H54 (cell line): ENCODE measurements around the gene PPP1CA.

Experiments used
- DNase-seq: peaks from one replicate; pipeline ENCODE4 v3.0.0; 2011; ENCODE audit warnings: low spot score, mixed read lengths; ENCODE audit not compliant: insufficient read length
- FAIRE-seq: peaks from 3 replicates; lab custom pipeline; 2011; peaks lifted over from hg19 to GRCh38; lab: Jason Lieb, UNC
- POLR2A ChIP-seq: IDR thresholded peaks from 2 replicates; pipeline ENCODE4 v1.6.1; 2011; ENCODE audit warnings: low read depth, mild to moderate bottlenecking, low read length

PPP1CA gene

GRCh38 chr11:67373648-67374570 lies 27.7 kb downstream of the PPP1CA start:
- FAIRE-seq (peak; percentile 64), DNase-seq (peak; percentile 90)
- peak; percentile 53 for TF ChIP-seq POLR2A

GRCh38 chr11:67372993-67373647 lies 28.5 kb downstream of the PPP1CA start, which contains the start of gene CLCF1:
Gene CLCF1, minus strand, starts transcription at chr11:67373598. Its CDS starts 59 bp downstream, at chr11:67373539.
- FAIRE-seq (no peak), DNase-seq (no peak)
- peak; percentile 30; the same call in 1 of the 2 replicates for TF ChIP-seq POLR2A

GRCh38 chr11:67372321-67372992 lies 29.2 kb downstream of the PPP1CA start:
- no peak for FAIRE-seq
- no peak for DNase-seq

GRCh38 chr11:67371911-67372320 lies 29.7 kb downstream of the PPP1CA start:
- no peak for TF ChIP-seq POLR2A
- no peak for FAIRE-seq
- DNase-seq: no peak

More at GRCh38 chr11:67372321-67372992, 29.2 kb downstream of the PPP1CA start:
- peak; percentile 54 for TF ChIP-seq POLR2A

- TF ChIP-seq POLR2A: no peak
- no peak for FAIRE-seq
- no peak for DNase-seq
Observed at GRCh38 chr11:67371189-67371910, 30.3 kb downstream of the PPP1CA start.

GRCh38 chr11:67370351-67371076 lies 31.1 kb downstream of the PPP1CA start:
- DNase-seq (no peak), FAIRE-seq (no peak)
- no peak for TF ChIP-seq POLR2A

- DNase-seq: no peak
- TF ChIP-seq POLR2A: no peak
- FAIRE-seq: no peak
Observed at GRCh38 chr11:67369801-67370284, 31.8 kb downstream of the PPP1CA start.

- DNase-seq (no peak), FAIRE-seq (no peak)
- no peak for TF ChIP-seq POLR2A
Observed at GRCh38 chr11:67369275-67369674, 32.4 kb downstream of the PPP1CA start.

GRCh38 chr11:67368621-67369020 lies 33.0 kb downstream of the PPP1CA start:
- DNase-seq (no peak), FAIRE-seq (no peak)
- no peak for TF ChIP-seq POLR2A

- no peak for DNase-seq
- no peak for TF ChIP-seq POLR2A
- no peak for FAIRE-seq
Observed at GRCh38 chr11:67367761-67368227, 33.9 kb downstream of the PPP1CA start.

GRCh38 chr11:67366961-67367760 lies 34.5 kb downstream of the PPP1CA start:
- DNase-seq (no peak), FAIRE-seq (no peak)
- TF ChIP-seq POLR2A: no peak
